GM13976 (cell line): ENCODE data around the gene RBMS1.

Experiments used
- DNase-seq: peaks from one replicate; pipeline ENCODE4 v3.0.0; 2012; ENCODE audit warnings: low spot score
- in situ Hi-C: fragments of 300-500 bp; cut with MboI; formaldehyde crosslinking; loops from one replicate; pipeline ENCODE4 v1.12.0; 2022; ENCODE audit warnings: low sequenced_read_pairs, mixed read lengths, inconsistent platforms; ENCODE audit not compliant: unreplicated experiment
- TF ChIP-seq, protein P1 (sequence below): IDR thresholded peaks from 2 replicates; pipeline ENCODE4 v1.5.1; 2012; ENCODE audit warnings: borderline replicate concordance, mild to moderate bottlenecking; ENCODE audit not compliant: insufficient read depth; ENCODE audit errors: extremely low read depth, missing control alignments, control extremely low read depth

Gene RBMS1

DNA sequence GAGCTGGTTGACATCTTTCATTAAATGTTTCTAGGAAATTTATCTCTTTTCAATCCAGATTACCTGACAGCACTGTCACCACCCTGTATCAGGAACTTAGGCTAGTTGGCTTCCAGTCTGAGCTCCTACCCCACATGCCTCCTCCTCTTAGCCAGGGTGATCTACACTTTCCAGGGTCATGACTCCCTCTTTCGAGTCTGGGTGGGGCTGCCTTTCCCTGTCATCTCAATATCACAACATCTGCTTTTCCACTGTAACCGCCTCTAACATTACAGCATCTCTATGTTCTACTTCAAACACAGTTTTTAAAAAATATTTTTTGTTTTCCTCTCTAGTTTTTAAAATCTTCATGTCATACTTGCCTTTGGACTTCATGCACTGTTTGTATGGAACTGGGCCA is 129.2 kb downstream of the RBMS1 start:
- in situ Hi-C loops, result no loop called here
- DNase-seq, result no peak
- TF ChIP-seq, protein P1, sequence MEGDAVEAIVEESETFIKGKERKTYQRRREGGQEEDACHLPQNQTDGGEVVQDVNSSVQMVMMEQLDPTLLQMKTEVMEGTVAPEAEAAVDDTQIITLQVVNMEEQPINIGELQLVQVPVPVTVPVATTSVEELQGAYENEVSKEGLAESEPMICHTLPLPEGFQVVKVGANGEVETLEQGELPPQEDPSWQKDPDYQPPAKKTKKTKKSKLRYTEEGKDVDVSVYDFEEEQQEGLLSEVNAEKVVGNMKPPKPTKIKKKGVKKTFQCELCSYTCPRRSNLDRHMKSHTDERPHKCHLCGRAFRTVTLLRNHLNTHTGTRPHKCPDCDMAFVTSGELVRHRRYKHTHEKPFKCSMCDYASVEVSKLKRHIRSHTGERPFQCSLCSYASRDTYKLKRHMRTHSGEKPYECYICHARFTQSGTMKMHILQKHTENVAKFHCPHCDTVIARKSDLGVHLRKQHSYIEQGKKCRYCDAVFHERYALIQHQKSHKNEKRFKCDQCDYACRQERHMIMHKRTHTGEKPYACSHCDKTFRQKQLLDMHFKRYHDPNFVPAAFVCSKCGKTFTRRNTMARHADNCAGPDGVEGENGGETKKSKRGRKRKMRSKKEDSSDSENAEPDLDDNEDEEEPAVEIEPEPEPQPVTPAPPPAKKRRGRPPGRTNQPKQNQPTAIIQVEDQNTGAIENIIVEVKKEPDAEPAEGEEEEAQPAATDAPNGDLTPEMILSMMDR, result no peak

DNA sequence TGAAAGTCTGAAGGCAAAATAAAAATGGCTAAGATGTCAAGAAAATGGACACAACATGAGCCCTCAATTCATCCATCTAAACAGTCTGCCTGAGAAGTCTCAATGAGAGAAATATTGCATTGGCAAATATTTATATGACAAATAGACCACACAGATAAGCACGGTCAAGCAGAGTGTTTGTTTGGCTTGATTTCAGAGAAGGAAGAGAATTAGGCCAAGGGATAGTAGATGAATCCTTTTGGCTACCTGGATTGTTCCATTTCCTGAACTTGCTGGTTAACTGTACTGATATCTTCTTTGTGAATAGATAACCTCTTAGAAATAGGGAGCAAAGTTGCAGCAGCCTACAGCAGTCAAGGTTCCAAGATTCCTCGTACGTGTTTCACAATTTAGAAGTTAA is 129.6 kb downstream of the RBMS1 start:
- TF ChIP-seq, protein P1, result no peak
- DNase-seq, result no peak
- in situ Hi-C loops, result no loop called here

DNA sequence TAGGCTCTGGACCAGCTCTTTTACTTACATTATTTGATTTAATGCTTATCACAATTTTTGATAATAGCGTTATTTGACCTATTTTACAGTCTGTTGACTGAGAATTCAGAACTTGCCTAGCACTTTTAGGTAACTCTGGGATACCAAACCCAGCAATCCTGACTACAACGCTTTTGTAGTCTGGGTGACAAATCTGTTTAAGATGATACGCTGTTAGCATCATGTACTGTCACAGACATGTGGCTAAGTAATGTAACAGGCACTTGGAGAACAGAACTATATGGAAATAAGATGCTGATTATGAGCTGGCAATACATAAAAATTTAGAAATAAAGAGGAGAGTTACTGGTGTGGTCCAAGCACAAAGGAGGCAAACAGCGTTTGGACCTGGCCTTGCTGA is 130.6 kb downstream of the RBMS1 start:
- DNase-seq, result no peak
- TF ChIP-seq, protein P1, result no peak
- in situ Hi-C loops, result no loop called here

DNA sequence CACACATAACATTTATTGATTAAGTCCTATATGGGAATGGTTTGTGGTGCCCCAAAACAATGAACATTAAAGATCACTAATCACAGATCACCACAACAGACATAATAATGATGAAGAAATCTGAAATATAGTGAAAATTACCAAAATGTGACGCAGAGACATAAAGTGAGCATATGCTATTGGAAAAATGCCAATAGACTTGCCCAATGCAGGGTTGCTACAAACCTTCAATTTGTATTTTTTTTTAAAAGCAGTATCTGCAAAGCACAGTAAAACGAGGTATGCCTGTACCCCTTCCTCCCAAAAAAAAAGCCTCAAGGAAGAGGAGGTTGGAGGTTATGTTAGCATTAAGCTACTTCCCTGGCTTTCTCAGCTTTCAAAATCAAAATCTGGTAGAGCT is 131.1 kb downstream of the RBMS1 start:
- in situ Hi-C loops, result no loop called here
- TF ChIP-seq, protein P1, result no peak
- DNase-seq, result no peak

DNA sequence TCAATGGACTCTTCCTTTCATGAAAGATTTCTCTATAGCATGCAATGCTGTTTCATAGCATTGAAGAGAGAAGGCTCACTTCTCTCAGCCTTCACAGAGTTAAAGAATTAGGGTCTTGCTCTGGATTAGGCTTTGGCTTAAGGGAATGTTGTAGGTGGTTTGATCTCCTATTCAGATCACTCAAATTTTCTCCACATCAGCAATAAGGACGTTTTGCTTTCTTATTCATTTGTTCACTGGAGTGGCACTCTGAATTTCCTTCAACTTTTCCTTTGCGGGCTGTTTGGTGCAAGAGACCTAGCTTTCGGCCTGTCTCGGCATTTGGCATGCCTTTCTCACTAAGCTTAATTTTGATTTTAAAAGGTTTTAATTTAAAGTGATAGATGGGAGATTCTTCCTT is 131.6 kb downstream of the RBMS1 start:
- no peak for DNase-seq
- TF ChIP-seq, protein P1, result no peak
- in situ Hi-C loops, result no loop called here

DNA sequence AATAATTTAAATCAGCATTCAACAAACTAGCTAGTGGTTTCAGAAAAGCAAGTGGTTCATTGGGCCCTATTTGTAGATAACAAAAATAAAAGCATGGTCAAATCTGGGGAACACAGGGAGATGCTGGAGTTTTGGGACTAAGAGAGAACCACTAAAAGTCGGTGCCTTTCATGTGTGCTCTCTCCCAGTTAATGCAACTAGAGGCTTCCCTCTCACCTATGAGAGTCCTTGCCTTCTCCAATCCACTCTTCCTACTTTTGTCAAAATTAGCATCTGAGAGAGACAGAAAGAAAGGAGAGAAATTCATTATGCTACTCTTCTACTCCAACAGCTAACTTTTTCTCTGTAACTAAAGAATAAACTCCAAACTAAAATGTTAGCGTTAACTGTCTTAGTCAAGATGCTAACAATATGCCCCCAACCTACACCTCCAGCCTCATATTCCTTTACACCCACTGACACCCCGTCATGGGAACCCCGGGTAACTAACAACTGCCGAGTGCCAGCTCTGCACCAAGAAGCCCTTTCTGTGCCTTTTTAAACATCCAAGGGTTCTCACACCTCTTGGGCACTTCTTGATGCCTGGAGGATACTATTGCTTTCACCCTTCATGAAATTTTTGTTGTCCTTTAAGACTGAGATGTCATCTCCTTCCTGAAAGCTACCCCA is 133.4 kb downstream of the RBMS1 start:
- TF ChIP-seq, protein P1, result no peak

More for the DNA sequence above, 133.4 kb downstream of the RBMS1 start:
- no peak for DNase-seq
- in situ Hi-C loops, result no loop called here
